Adipocyte (in vitro differentiated cells): Measurements from ENCODE around the gene ARHGAP42.

Experiments
- DNase-seq: peaks from one replicate; pipeline ENCODE4 v3.0.0-alpha.2; 2015; ENCODE audit warnings: low read depth
- H3K27me3 ChIP-seq: replicated peaks from 2 replicates; pipeline ENCODE4 v1.7.0; 2013; ENCODE audit warnings: mild to moderate bottlenecking, low read length, moderate library complexity; ENCODE audit not compliant: control insufficient read depth, insufficient read depth
- H3K36me3 ChIP-seq: 2 replicates; pipeline ENCODE4 v1.7.0; 2013; ENCODE audit warnings: low read length, mild to moderate bottlenecking, moderate library complexity; ENCODE audit not compliant: control insufficient read depth, insufficient read depth, severe bottlenecking
- H3K4me1 ChIP-seq: 2 replicates; pipeline ENCODE4 v1.7.0; 2013; ENCODE audit warnings: mild to moderate bottlenecking, low read length, moderate library complexity; ENCODE audit not compliant: control insufficient read depth, insufficient read depth
- H3K4me3 ChIP-seq: 2 replicates; pipeline ENCODE4 v1.7.0; 2013; ENCODE audit warnings: mild to moderate bottlenecking, low read length, moderate library complexity
- H3K9ac ChIP-seq: 2 replicates; pipeline ENCODE4 v1.7.0; 2013; ENCODE audit warnings: mild to moderate bottlenecking, low read length, moderate library complexity
- H3K9me3 ChIP-seq: 2 replicates; pipeline ENCODE4 v1.7.0; 2013; ENCODE audit warnings: mild to moderate bottlenecking, low read length, moderate library complexity; ENCODE audit not compliant: control insufficient read depth

Gene ARHGAP42

GRCh38 chr11:100667449-100667848, 19.6 kb upstream of the ARHGAP42 start:
- Histone ChIP-seq H3K4me1 (no peaks in the 10 kb centered on the region), H3K9ac (no peak overlapping the region), H3K9me3 (no peaks in the 10 kb centered on the region), H3K4me3 (no peak overlapping the region), H3K27me3 (no peaks in the 10 kb centered on the region), H3K36me3 (no peaks in the 10 kb centered on the region)
- DNase-seq = no peak

GRCh38 chr11:100670140-100670539, 16.9 kb upstream of the ARHGAP42 start:
- H3K9ac ChIP-seq = no peak overlapping the region
- DNase-seq = no peak
- no peaks in the 10 kb centered on the region for H3K4me1 ChIP-seq
- H3K27me3 ChIP-seq = no peaks in the 10 kb centered on the region
- H3K36me3 ChIP-seq = no peaks in the 10 kb centered on the region
- no peaks in the 10 kb centered on the region for H3K9me3 ChIP-seq
- no peak overlapping the region for H3K4me3 ChIP-seq

- Histone ChIP-seq H3K36me3 (no peaks in the 10 kb centered on the region), H3K4me3 (no peak overlapping the region), H3K9ac (no peak overlapping the region)
Observed at GRCh38 chr11:100671471-100671870, 15.6 kb upstream of the ARHGAP42 start.

GRCh38 chr11:100672498-100673033, 14.5 kb upstream of the ARHGAP42 start:
- H3K9me3 ChIP-seq = no peaks in the 10 kb centered on the region
- DNase-seq = no peak
- no peaks in the 10 kb centered on the region for H3K27me3 ChIP-seq
- H3K36me3 ChIP-seq = no peaks in the 10 kb centered on the region
- no peaks in the 10 kb centered on the region for H3K4me1 ChIP-seq
- no peak overlapping the region for H3K9ac ChIP-seq
- H3K4me3 ChIP-seq = no peak overlapping the region

More at GRCh38 chr11:100671471-100671870, 15.6 kb upstream of the ARHGAP42 start:
- DNase-seq = no peak
- no peaks in the 10 kb centered on the region for H3K4me1 ChIP-seq
- no peaks in the 10 kb centered on the region for H3K9me3 ChIP-seq
- H3K27me3 ChIP-seq = no peaks in the 10 kb centered on the region

- Histone ChIP-seq H3K4me3 (no peak overlapping the region), H3K27me3 (no peaks in the 10 kb centered on the region), H3K36me3 (no peaks in the 10 kb centered on the region), H3K9ac (no peak overlapping the region), H3K9me3 (no peaks in the 10 kb centered on the region), H3K4me1 (no peaks in the 10 kb centered on the region)
- DNase-seq = no peak
Observed at GRCh38 chr11:100673063-100673462, 14.0 kb upstream of the ARHGAP42 start.

- no peaks in the 10 kb centered on the region for H3K27me3 ChIP-seq
- H3K4me3 ChIP-seq = no peak overlapping the region
- H3K9me3 ChIP-seq = no peaks in the 10 kb centered on the region
- H3K4me1 ChIP-seq = no peaks in the 10 kb centered on the region
- DNase-seq = no peak
- no peaks in the 10 kb centered on the region for H3K36me3 ChIP-seq
- H3K9ac ChIP-seq = no peak overlapping the region
Observed at GRCh38 chr11:100674212-100674611, 12.9 kb upstream of the ARHGAP42 start.

- Histone ChIP-seq H3K36me3 (no peaks in the 10 kb centered on the region), H3K4me3 (no peak overlapping the region), H3K27me3 (no peaks in the 10 kb centered on the region), H3K9ac (no peak overlapping the region), H3K4me1 (no peaks in the 10 kb centered on the region), H3K9me3 (no peaks in the 10 kb centered on the region)
- DNase-seq = no peak
Observed at GRCh38 chr11:100675115-100675650, 11.9 kb upstream of the ARHGAP42 start.

- Histone ChIP-seq H3K4me1 (no peaks in the 10 kb centered on the region), H3K27me3 (no peaks in the 10 kb centered on the region), H3K9me3 (no peaks in the 10 kb centered on the region), H3K9ac (no peak overlapping the region), H3K4me3 (no peak overlapping the region), H3K36me3 (no peaks in the 10 kb centered on the region)
- no peak for DNase-seq
Observed at GRCh38 chr11:100676901-100677300, 10.2 kb upstream of the ARHGAP42 start.

GRCh38 chr11:100677796-100678195, 9.3 kb upstream of the ARHGAP42 start:
- no peaks in the 10 kb centered on the region for H3K27me3 ChIP-seq
- H3K9me3 ChIP-seq = no peaks in the 10 kb centered on the region
- DNase-seq = no peak
- no peak overlapping the region for H3K9ac ChIP-seq
- H3K4me1 ChIP-seq = no peaks in the 10 kb centered on the region
- H3K36me3 ChIP-seq = no peaks in the 10 kb centered on the region
- H3K4me3 ChIP-seq = no peak overlapping the region

GRCh38 chr11:100680070-100680469, 7.0 kb upstream of the ARHGAP42 start:
- no peak overlapping the region for H3K9ac ChIP-seq
- no peaks in the 10 kb centered on the region for H3K9me3 ChIP-seq
- H3K36me3 ChIP-seq = no peaks in the 10 kb centered on the region
- H3K4me3 ChIP-seq = no peak overlapping the region
- H3K4me1 ChIP-seq = no peaks in the 10 kb centered on the region
- DNase-seq = no peak
- H3K27me3 ChIP-seq = no peaks in the 10 kb centered on the region

GRCh38 chr11:100681064-100681502, 6.0 kb upstream of the ARHGAP42 start:
- H3K27me3 ChIP-seq = no peaks in the 10 kb centered on the region
- H3K4me3 ChIP-seq = no peak overlapping the region
- no peak overlapping the region for H3K9ac ChIP-seq
- H3K4me1 ChIP-seq = no peaks in the 10 kb centered on the region
- no peaks in the 10 kb centered on the region for H3K36me3 ChIP-seq
- no peaks in the 10 kb centered on the region for H3K9me3 ChIP-seq
- no peak for DNase-seq
